HCT116 (cell line): ENCODE measurements around the gene OIT3. TPM values are rescaled to one million over a fixed set of nuclear protein-coding genes. Genes with fewer than 3 reads are reported as not detected.

Experiments
- ATAC-seq: fragments of 200-7000 bp; cut with Tn5 transposase; 2 replicates; pipeline ENCODE4 v1.9.1; 2020; ENCODE audit warnings: mild to moderate bottlenecking, moderate library complexity
- BruUV-seq: library from RNA; stranded (reverse); fragments of 400-500 nt; replicated peaks from 2 replicates; lab custom pipeline; 2021; lab: Mats Ljungman, UMichigan
- CTCF ChIA-PET: fragments of 300-600 bp; sonication (Branson Sonifier 250); formaldehyde crosslinking; loops from one replicate; lab custom pipeline; 2021; ENCODE audit warnings: antibody characterized with exemption; lab: Charles Lee
- POLR2A ChIA-PET: fragments of 300-600, 350-600 bp; sonication (Branson Sonifier 250); formaldehyde crosslinking; loops from one replicate; lab custom pipeline; 2021; ENCODE audit warnings: antibody characterized with exemption; lab: Charles Lee
- RAD21 ChIA-PET, 2 experiments: fragments of 300-600 bp; sonication (Branson Sonifier 250); formaldehyde crosslinking; loops; one replicate each; lab custom pipeline; 2023; ENCODE audit warnings: low total read pairs in 2 of 2; ENCODE audit not compliant: uncharacterized antibody in 2 of 2, unreplicated experiment in 2 of 2, low non-redundant PET in 1 of 2; lab: Charles Lee
- DNase-seq: peaks from one replicate; pipeline ENCODE4 v3.0.0-alpha.2; 2010; ENCODE audit warnings: low read depth, low spot score
- H2AFZ ChIP-seq: fragments of 200-600 bp; shearing (Covaris generic), sonication (generic); 2 replicates; pipeline ENCODE4 v1.6.1; 2017; ENCODE audit warnings: low read depth, mixed run types, mixed read lengths, antibody characterized with exemption, low read length; ENCODE audit not compliant: poor library complexity, severe bottlenecking
- H3K27ac ChIP-seq: 2 replicates; pipeline ENCODE4 v1.5.1; 2012; ENCODE audit warnings: low read depth, low read length
- H3K27me3 ChIP-seq: fragments of 200-600 bp; sonication (generic); 2 replicates; pipeline ENCODE4 v1.6.1; 2016; ENCODE audit warnings: mixed run types, low read length, mixed read lengths; ENCODE audit not compliant: insufficient read depth
- H3K36me3 ChIP-seq, 2 experiments: fragments of 200-500 bp in 1 of 2; fragments of 200-600 bp in 1 of 2; sonication (Bioruptor generic) in 1 of 2; sonication (generic) in 1 of 2; 2 replicates each; pipeline versions ENCODE4 v1.5.1 to v1.6.1; 2014 to 2016; ENCODE audit warnings: low read length in 2 of 2, inconsistent platforms in 1 of 2, mixed read lengths in 1 of 2, mixed run types in 1 of 2; ENCODE audit not compliant: insufficient read depth in 2 of 2, control insufficient read depth in 1 of 2
- H3K4me1 ChIP-seq, 2 experiments: fragments of 200-600 bp in 1 of 2; sonication (generic) in 1 of 2; 2 replicates each; pipeline versions ENCODE4 v1.5.1 to v1.6.1; 2012 to 2017; ENCODE audit warnings: low read length in 2 of 2, inconsistent platforms in 1 of 2, mild to moderate bottlenecking in 1 of 2, mixed read lengths in 1 of 2, mixed run types in 1 of 2, moderate library complexity in 1 of 2; ENCODE audit not compliant: insufficient read depth in 2 of 2, control insufficient read depth in 1 of 2
- H3K4me2 ChIP-seq: fragments of 200-600 bp; sonication (generic); 2 replicates; pipeline ENCODE4 v1.6.1; 2017; ENCODE audit warnings: mixed run types, low read length, mixed read lengths
- H3K4me3 ChIP-seq, 2 experiments: fragments of 200-600 bp in 1 of 2; sonication (generic) in 1 of 2; replicated peaks in 1 of 2; 2 replicates each; pipeline ENCODE4 v1.5.1; 2011 to 2016; ENCODE audit warnings: low read length in 2 of 2, control low read depth in 1 of 2, low read depth in 1 of 2, mild to moderate bottlenecking in 1 of 2, mixed read lengths in 1 of 2, mixed run types in 1 of 2
- H3K79me2 ChIP-seq: fragments of 200-600 bp; sonication (generic); 2 replicates; pipeline ENCODE4 v1.6.1; 2017; ENCODE audit warnings: mild to moderate bottlenecking, mixed run types, low read length, moderate library complexity, mixed read lengths; ENCODE audit not compliant: insufficient read depth
- H3K9ac ChIP-seq: fragments of 200-600 bp; sonication (generic); 2 replicates; pipeline ENCODE4 v1.6.1; 2016; ENCODE audit warnings: low read length, mixed read lengths
- H3K9me2 ChIP-seq: fragments of 200-600 bp; sonication (generic), shearing (Covaris generic); 2 replicates; pipeline ENCODE4 v1.6.1; 2017; ENCODE audit warnings: mixed run types, mild to moderate bottlenecking, moderate library complexity; ENCODE audit not compliant: insufficient read depth
- H3K9me3 ChIP-seq, 2 experiments: fragments of 200-500 bp in 1 of 2; fragments of 200-600 bp in 1 of 2; sonication (Bioruptor generic) in 1 of 2; sonication (generic) in 1 of 2; 2 replicates each; pipeline ENCODE4 v1.6.1; 2014 to 2017; ENCODE audit warnings: low read length in 2 of 2, mixed read lengths in 2 of 2, inconsistent platforms in 1 of 2, low read depth in 1 of 2, mild to moderate bottlenecking in 1 of 2, mixed run types in 1 of 2, moderate library complexity in 1 of 2; ENCODE audit not compliant: control insufficient read depth in 1 of 2, insufficient read depth in 1 of 2
- H4K20me1 ChIP-seq: fragments of 200-600 bp; sonication (generic), shearing (Covaris generic); 2 replicates; pipeline ENCODE4 v1.6.1; 2017; ENCODE audit warnings: mixed run types, mild to moderate bottlenecking, moderate library complexity; ENCODE audit not compliant: insufficient read depth
- CBX3 ChIP-seq: IDR thresholded peaks from 2 replicates; pipeline ENCODE4 v1.6.1; 2012; ENCODE audit warnings: low read depth
- ELF1 ChIP-seq: IDR thresholded peaks from 2 replicates; pipeline ENCODE4 v1.6.1; 2012; ENCODE audit warnings: low read depth, borderline replicate concordance
- FOSL1 ChIP-seq: IDR thresholded peaks from 2 replicates; pipeline ENCODE4 v1.6.1; 2012; ENCODE audit warnings: low read depth
- JUND ChIP-seq: IDR thresholded peaks from 2 replicates; pipeline ENCODE4 v1.6.1; 2012
- POLR2AphosphoS5 ChIP-seq: IDR thresholded peaks from 2 replicates; pipeline ENCODE4 v1.6.1; 2011; ENCODE audit warnings: mild to moderate bottlenecking, low read depth, low read length, moderate library complexity
- RAD21 ChIP-seq: IDR thresholded peaks from 2 replicates; pipeline ENCODE4 v1.6.1; 2012; ENCODE audit warnings: low read depth, mild to moderate bottlenecking
- SIN3A ChIP-seq: IDR thresholded peaks from 2 replicates; pipeline ENCODE4 v1.6.1; 2012; ENCODE audit warnings: low read depth
- SP1 ChIP-seq: IDR thresholded peaks from 2 replicates; pipeline ENCODE4 v1.6.1; 2012; ENCODE audit warnings: low read depth
- SRF ChIP-seq: IDR thresholded peaks from 2 replicates; pipeline ENCODE4 v1.6.1; 2012; ENCODE audit warnings: low read depth
- TCF7L2 ChIP-seq: IDR thresholded peaks from 2 replicates; pipeline ENCODE4 v1.7.0; 2011; ENCODE audit warnings: borderline replicate concordance, inconsistent platforms; ENCODE audit not compliant: insufficient read depth, insufficient read length; ENCODE audit errors: extremely low read depth
- YY1 ChIP-seq: IDR thresholded peaks from 2 replicates; pipeline ENCODE4 v1.6.1; 2011; ENCODE audit warnings: low read length, low read depth, moderate library complexity, mild to moderate bottlenecking; ENCODE audit not compliant: insufficient replicate concordance; ENCODE audit errors: extremely low read depth
- ZFX ChIP-seq: fragments of 450-650 bp; IDR thresholded peaks from 2 replicates; pipeline ENCODE4 v1.6.1; 2017
- ZNF274 ChIP-seq: fragments of 200-500 bp; sonication (Bioruptor generic); IDR thresholded peaks from 2 replicates; pipeline ENCODE4 v1.6.1; 2014; ENCODE audit warnings: mild to moderate bottlenecking, low read depth, low read length, inconsistent platforms
- intact Hi-C: fragments of 100-400 bp; cut with micrococcal nuclease; formaldehyde crosslinking; loops from 2 replicates; pipeline ENCODE4 v1.10.0; 2022
- total RNA-seq: library from RNA; stranded (reverse); gene quantifications from one replicate; pipeline ENCODE4 v1.2.1, GENCODE V29; 2021; ENCODE audit not compliant: unreplicated experiment
- TF ChIP-seq, protein P1 (sequence below), 3 experiments: fragments of 200-600 bp in 1 of 3; sonication (generic) in 1 of 3; IDR thresholded peaks in 2 of 3; conservative IDR thresholded peaks in 1 of 3; 2 replicates each; pipeline ENCODE4 v1.5.1; 2012 to 2017; ENCODE audit warnings: low read depth in 2 of 3, low read length in 2 of 3, antibody characterized with exemption in 1 of 3, borderline replicate concordance in 1 of 3, control low read depth in 1 of 3, mild to moderate bottlenecking in 1 of 3, mixed read lengths in 1 of 3, mixed run types in 1 of 3, moderate library complexity in 1 of 3; ENCODE audit not compliant: insufficient read depth in 1 of 3
- TF ChIP-seq, protein P2 (sequence below): IDR thresholded peaks from 2 replicates; pipeline ENCODE4 v1.6.1; 2012; ENCODE audit warnings: low read depth
- TF ChIP-seq, protein P3 (sequence below): IDR thresholded peaks from 2 replicates; pipeline ENCODE4 v1.6.1; 2012

OIT3 gene
- total RNA-seq, 1 experiment from 2014 or later: not detected

DNA sequence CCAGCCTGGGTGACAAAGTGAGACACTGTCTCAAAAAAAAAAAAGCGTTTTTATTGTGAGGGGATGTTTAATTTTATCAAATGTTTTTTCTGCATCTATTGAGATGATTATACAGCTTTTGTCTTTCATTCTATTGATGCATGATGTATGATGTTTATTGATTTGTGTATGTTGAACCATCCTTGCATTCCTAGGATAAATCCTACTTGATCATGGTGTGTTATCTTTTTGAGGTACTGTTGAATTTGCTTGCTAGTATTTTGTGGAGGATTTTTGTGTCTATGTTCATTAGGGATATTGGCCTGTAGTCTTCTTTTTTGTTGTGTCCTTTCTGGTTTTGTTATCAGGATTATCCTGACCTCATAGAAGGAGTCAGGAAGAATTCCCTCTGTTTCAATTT is 83.3 kb downstream of the OIT3 start:
- no peak for TF ChIP-seq SP1
- no peak for TF ChIP-seq ZFX
- TF ChIP-seq FOSL1: no peak
- no peak for TF ChIP-seq YY1
- no peak for TF ChIP-seq SIN3A
- no peak for TF ChIP-seq RAD21
- TF ChIP-seq, protein P1, sequence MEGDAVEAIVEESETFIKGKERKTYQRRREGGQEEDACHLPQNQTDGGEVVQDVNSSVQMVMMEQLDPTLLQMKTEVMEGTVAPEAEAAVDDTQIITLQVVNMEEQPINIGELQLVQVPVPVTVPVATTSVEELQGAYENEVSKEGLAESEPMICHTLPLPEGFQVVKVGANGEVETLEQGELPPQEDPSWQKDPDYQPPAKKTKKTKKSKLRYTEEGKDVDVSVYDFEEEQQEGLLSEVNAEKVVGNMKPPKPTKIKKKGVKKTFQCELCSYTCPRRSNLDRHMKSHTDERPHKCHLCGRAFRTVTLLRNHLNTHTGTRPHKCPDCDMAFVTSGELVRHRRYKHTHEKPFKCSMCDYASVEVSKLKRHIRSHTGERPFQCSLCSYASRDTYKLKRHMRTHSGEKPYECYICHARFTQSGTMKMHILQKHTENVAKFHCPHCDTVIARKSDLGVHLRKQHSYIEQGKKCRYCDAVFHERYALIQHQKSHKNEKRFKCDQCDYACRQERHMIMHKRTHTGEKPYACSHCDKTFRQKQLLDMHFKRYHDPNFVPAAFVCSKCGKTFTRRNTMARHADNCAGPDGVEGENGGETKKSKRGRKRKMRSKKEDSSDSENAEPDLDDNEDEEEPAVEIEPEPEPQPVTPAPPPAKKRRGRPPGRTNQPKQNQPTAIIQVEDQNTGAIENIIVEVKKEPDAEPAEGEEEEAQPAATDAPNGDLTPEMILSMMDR (IDR thresholded peaks at IDR 0.05 in 2 of 3, conservative IDR thresholded peaks at IDR 0.05 in 1 of 3; ENCODE audit: borderline replicate concordance in 1 of 3, insufficient read depth in 1 of 3, low read depth in 2 of 3, low read length in 2 of 3): no peak
- no peak for TF ChIP-seq CBX3
- no peak for TF ChIP-seq ZNF274
- no peak for TF ChIP-seq JUND
- TF ChIP-seq, protein P2, sequence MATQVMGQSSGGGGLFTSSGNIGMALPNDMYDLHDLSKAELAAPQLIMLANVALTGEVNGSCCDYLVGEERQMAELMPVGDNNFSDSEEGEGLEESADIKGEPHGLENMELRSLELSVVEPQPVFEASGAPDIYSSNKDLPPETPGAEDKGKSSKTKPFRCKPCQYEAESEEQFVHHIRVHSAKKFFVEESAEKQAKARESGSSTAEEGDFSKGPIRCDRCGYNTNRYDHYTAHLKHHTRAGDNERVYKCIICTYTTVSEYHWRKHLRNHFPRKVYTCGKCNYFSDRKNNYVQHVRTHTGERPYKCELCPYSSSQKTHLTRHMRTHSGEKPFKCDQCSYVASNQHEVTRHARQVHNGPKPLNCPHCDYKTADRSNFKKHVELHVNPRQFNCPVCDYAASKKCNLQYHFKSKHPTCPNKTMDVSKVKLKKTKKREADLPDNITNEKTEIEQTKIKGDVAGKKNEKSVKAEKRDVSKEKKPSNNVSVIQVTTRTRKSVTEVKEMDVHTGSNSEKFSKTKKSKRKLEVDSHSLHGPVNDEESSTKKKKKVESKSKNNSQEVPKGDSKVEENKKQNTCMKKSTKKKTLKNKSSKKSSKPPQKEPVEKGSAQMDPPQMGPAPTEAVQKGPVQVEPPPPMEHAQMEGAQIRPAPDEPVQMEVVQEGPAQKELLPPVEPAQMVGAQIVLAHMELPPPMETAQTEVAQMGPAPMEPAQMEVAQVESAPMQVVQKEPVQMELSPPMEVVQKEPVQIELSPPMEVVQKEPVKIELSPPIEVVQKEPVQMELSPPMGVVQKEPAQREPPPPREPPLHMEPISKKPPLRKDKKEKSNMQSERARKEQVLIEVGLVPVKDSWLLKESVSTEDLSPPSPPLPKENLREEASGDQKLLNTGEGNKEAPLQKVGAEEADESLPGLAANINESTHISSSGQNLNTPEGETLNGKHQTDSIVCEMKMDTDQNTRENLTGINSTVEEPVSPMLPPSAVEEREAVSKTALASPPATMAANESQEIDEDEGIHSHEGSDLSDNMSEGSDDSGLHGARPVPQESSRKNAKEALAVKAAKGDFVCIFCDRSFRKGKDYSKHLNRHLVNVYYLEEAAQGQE: no peak
- TF ChIP-seq, protein P3, sequence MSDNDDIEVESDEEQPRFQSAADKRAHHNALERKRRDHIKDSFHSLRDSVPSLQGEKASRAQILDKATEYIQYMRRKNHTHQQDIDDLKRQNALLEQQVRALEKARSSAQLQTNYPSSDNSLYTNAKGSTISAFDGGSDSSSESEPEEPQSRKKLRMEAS: no peak
- no peak for TF ChIP-seq SRF
- TF ChIP-seq ELF1: no peak
- TF ChIP-seq TCF7L2: no peak
- no peak for TF ChIP-seq POLR2AphosphoS5
- no peak for DNase-seq

More for the DNA sequence above, 83.3 kb downstream of the OIT3 start:
- Histone ChIP-seq H3K9me3 (peaks cover 12 to 16% of the 10 kb centered on the region in 2 experiments; a peak in 3 of 4 replicates), H2AFZ (no peak overlapping the region), H3K4me2 (no peak overlapping the region), H3K9ac (no peak overlapping the region), H3K4me3 (no peak overlapping the region), H3K27ac (no peak overlapping the region), H3K27me3 (no peaks in the 10 kb centered on the region), H3K79me2 (no peaks in the 10 kb centered on the region), H3K9me2 (no peaks in the 10 kb centered on the region), H4K20me1 (no peaks in the 10 kb centered on the region), H3K36me3 (no peaks in the 10 kb centered on the region), H3K4me1 (no peaks in the 10 kb centered on the region)
- CTCF ChIA-PET: no interaction called here
- intact Hi-C loops: no loop called here
- RAD21 ChIA-PET: no interaction called here
- BruUV-seq: no TSS peak
- no peak for ATAC-seq
- POLR2A ChIA-PET: no interaction called here
